ENCODE data around the gene MRPS2.

DNA sequence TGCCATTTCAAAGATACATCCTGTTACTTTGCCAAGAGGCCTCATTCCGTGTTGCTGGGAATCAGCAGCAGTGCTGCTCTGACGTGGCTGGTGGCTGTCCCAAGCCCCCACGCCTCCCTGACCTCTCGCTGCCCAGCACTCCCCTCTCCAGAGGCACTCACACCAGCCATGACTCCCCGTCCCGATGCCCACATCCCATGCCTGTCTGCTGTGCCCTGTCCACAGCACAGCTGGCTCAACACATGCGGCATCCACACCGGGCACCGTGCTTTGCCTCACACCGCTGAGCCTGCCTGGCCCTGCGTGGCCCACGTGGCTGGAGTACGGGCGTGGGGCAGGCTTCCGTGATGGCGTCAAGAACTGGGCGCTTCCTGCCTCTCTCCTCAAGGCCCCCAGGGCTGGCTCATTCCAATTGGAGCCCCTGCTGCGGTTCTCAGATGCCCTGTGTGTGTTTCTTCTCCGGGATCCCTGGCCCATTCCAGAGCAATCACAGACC lies 12.9 kb downstream of the MRPS2 start:
- TF ChIP-seq, protein P1, sequence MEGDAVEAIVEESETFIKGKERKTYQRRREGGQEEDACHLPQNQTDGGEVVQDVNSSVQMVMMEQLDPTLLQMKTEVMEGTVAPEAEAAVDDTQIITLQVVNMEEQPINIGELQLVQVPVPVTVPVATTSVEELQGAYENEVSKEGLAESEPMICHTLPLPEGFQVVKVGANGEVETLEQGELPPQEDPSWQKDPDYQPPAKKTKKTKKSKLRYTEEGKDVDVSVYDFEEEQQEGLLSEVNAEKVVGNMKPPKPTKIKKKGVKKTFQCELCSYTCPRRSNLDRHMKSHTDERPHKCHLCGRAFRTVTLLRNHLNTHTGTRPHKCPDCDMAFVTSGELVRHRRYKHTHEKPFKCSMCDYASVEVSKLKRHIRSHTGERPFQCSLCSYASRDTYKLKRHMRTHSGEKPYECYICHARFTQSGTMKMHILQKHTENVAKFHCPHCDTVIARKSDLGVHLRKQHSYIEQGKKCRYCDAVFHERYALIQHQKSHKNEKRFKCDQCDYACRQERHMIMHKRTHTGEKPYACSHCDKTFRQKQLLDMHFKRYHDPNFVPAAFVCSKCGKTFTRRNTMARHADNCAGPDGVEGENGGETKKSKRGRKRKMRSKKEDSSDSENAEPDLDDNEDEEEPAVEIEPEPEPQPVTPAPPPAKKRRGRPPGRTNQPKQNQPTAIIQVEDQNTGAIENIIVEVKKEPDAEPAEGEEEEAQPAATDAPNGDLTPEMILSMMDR (IDR thresholded peaks at IDR 0.05) = no peak
- no peak for TF ChIP-seq EZH2 (IDR thresholded peaks at IDR 0.05)

Measured in neural progenitor cell (in vitro differentiated cells).